ENCODE measurements around the gene ARMC8. TPM values are rescaled to one million over a fixed set of nuclear protein-coding genes. Genes with fewer than 3 reads are reported as not detected.

ARMC8 gene
- total RNA-seq, 1 donor from 2014 or later = 42.5 TPM

- Histone ChIP-seq H3K4me3 (ENCODE audit: low read depth, low read length) (no peak overlapping the region), H3K27me3 (ENCODE audit: control insufficient read depth, insufficient read depth, low read length) (no peaks in the 10 kb centered on the region), H3K36me3 (ENCODE audit: control insufficient read depth, insufficient read depth, low read length) (no peaks in the 10 kb centered on the region)
- TF ChIP-seq CTCF (IDR thresholded peaks at IDR 0.05; ENCODE audit: insufficient read depth, low read length, poor library complexity, severe bottlenecking) = no peak
- no peak for DNase-seq (ENCODE audit: low read depth)
These were observed 157.7 kb downstream of the ARMC8 start for GRCh38 chr3:138344754-138345153.

Other genes starting within 250 kb of the ARMC8 start
- not detected in 2 replicates for gene CLDN18, start 177.1 kb upstream of the ARMC8 start, total RNA-seq
- gene DZIP1L, start 71.7 kb upstream of the ARMC8 start, total RNA-seq = 6.6 and 9.2 TPM in 2 replicates
- not detected in 2 replicates for gene A4GNT, start 54.9 kb upstream of the ARMC8 start, total RNA-seq
- 16.7 and 17.2 TPM in 2 replicates for gene DBR1, start 12.4 kb upstream of the ARMC8 start, total RNA-seq
- gene NME9, start 142.6 kb downstream of the ARMC8 start, total RNA-seq = not detected in 2 replicates
- 32.6 and 35.0 TPM in 2 replicates for gene MRAS, start 161.3 kb downstream of the ARMC8 start, total RNA-seq
- gene ESYT3, start 247.3 kb downstream of the ARMC8 start, total RNA-seq = 1.9 and 3.5 TPM in 2 replicates